Activated naive CD4-positive, alpha-beta T cell treated with anti-CD3 and anti-CD28 coated beads, Interleukin-2, amount 50 U/mL, for 24 hours (primary cell): ENCODE measurements around the gene PRELID2.

Source experiments
- H3K27ac Mint-ChIP-seq: one replicate; pipeline ENCODE4 v1.8.0; 2021; ENCODE audit warnings: mild to moderate bottlenecking, mixed read lengths
- H3K27me3 Mint-ChIP-seq: one replicate; pipeline ENCODE4 v1.8.0; 2021; ENCODE audit warnings: mixed read lengths
- H3K36me3 Mint-ChIP-seq: one replicate; pipeline ENCODE4 v1.8.0; 2021; ENCODE audit warnings: mixed read lengths
- H3K4me1 Mint-ChIP-seq: one replicate; pipeline ENCODE4 v1.8.0; 2021; ENCODE audit warnings: mixed read lengths
- H3K4me3 Mint-ChIP-seq: one replicate; pipeline ENCODE4 v1.8.0; 2021; ENCODE audit warnings: mild to moderate bottlenecking, mixed read lengths
- H3K9me3 Mint-ChIP-seq: one replicate; pipeline ENCODE4 v1.8.0; 2021; ENCODE audit warnings: mixed read lengths

The PRELID2 gene

GRCh38 chr5:145787996-145788395 lies 47.1 kb downstream of the PRELID2 start:
- no peak overlapping the region for H3K4me3 Mint-ChIP-seq
- H3K4me1 Mint-ChIP-seq = no peaks in the 10 kb centered on the region
- no peaks in the 10 kb centered on the region for H3K36me3 Mint-ChIP-seq
- no peaks in the 10 kb centered on the region for H3K9me3 Mint-ChIP-seq
- H3K27me3 Mint-ChIP-seq = peaks cover 2% of the 10 kb centered on the region
- no peak overlapping the region for H3K27ac Mint-ChIP-seq

- Mint-ChIP-seq H3K27ac (no peak overlapping the region), H3K4me1 (no peaks in the 10 kb centered on the region), H3K9me3 (no peaks in the 10 kb centered on the region), H3K4me3 (no peak overlapping the region), H3K36me3 (no peaks in the 10 kb centered on the region), H3K27me3 (peaks cover 2% of the 10 kb centered on the region)
Observed at GRCh38 chr5:145787507-145787906, 47.6 kb downstream of the PRELID2 start.

- Mint-ChIP-seq H3K36me3 (no peaks in the 10 kb centered on the region), H3K27me3 (peaks cover 2% of the 10 kb centered on the region), H3K4me1 (no peaks in the 10 kb centered on the region), H3K4me3 (no peak overlapping the region), H3K27ac (no peak overlapping the region), H3K9me3 (no peaks in the 10 kb centered on the region)
Observed at GRCh38 chr5:145787001-145787400, 48.1 kb downstream of the PRELID2 start.

- Mint-ChIP-seq H3K27ac (no peak overlapping the region), H3K4me3 (no peak overlapping the region), H3K36me3 (no peaks in the 10 kb centered on the region), H3K4me1 (no peaks in the 10 kb centered on the region), H3K9me3 (no peaks in the 10 kb centered on the region), H3K27me3 (no peaks in the 10 kb centered on the region)
Observed at GRCh38 chr5:145780982-145781381, 54.2 kb downstream of the PRELID2 start.

GRCh38 chr5:145778144-145778900 lies 56.8 kb downstream of the PRELID2 start:
- Mint-ChIP-seq H3K4me3 (no peak overlapping the region), H3K36me3 (no peaks in the 10 kb centered on the region), H3K4me1 (no peaks in the 10 kb centered on the region), H3K27me3 (no peaks in the 10 kb centered on the region), H3K27ac (no peak overlapping the region), H3K9me3 (no peaks in the 10 kb centered on the region)

- no peak overlapping the region for H3K4me3 Mint-ChIP-seq
- no peak overlapping the region for H3K27ac Mint-ChIP-seq
- no peaks in the 10 kb centered on the region for H3K27me3 Mint-ChIP-seq
- no peaks in the 10 kb centered on the region for H3K4me1 Mint-ChIP-seq
- H3K9me3 Mint-ChIP-seq = no peaks in the 10 kb centered on the region
- no peaks in the 10 kb centered on the region for H3K36me3 Mint-ChIP-seq
Observed at GRCh38 chr5:145777445-145778063, 57.6 kb downstream of the PRELID2 start.

- Mint-ChIP-seq H3K27ac (no peak overlapping the region), H3K9me3 (no peaks in the 10 kb centered on the region), H3K27me3 (no peaks in the 10 kb centered on the region), H3K4me1 (no peaks in the 10 kb centered on the region), H3K36me3 (no peaks in the 10 kb centered on the region), H3K4me3 (no peak overlapping the region)
Observed at GRCh38 chr5:145776886-145777285, 58.3 kb downstream of the PRELID2 start.

- Mint-ChIP-seq H3K9me3 (no peaks in the 10 kb centered on the region), H3K4me3 (no peak overlapping the region), H3K27me3 (no peaks in the 10 kb centered on the region), H3K36me3 (no peaks in the 10 kb centered on the region), H3K27ac (no peak overlapping the region), H3K4me1 (no peaks in the 10 kb centered on the region)
Observed at GRCh38 chr5:145775893-145776444, 59.2 kb downstream of the PRELID2 start.

- Mint-ChIP-seq H3K4me3 (no peak overlapping the region), H3K27ac (no peak overlapping the region), H3K36me3 (no peaks in the 10 kb centered on the region), H3K27me3 (no peaks in the 10 kb centered on the region), H3K4me1 (no peaks in the 10 kb centered on the region), H3K9me3 (no peaks in the 10 kb centered on the region)
Observed at GRCh38 chr5:145775411-145775810, 59.7 kb downstream of the PRELID2 start.

GRCh38 chr5:145774442-145774841 lies 60.7 kb downstream of the PRELID2 start:
- no peaks in the 10 kb centered on the region for H3K27me3 Mint-ChIP-seq
- H3K27ac Mint-ChIP-seq = no peak overlapping the region
- no peaks in the 10 kb centered on the region for H3K9me3 Mint-ChIP-seq
- H3K4me3 Mint-ChIP-seq = no peak overlapping the region
- H3K4me1 Mint-ChIP-seq = no peaks in the 10 kb centered on the region
- H3K36me3 Mint-ChIP-seq = no peaks in the 10 kb centered on the region

- no peaks in the 10 kb centered on the region for H3K27me3 Mint-ChIP-seq
- no peaks in the 10 kb centered on the region for H3K9me3 Mint-ChIP-seq
- no peaks in the 10 kb centered on the region for H3K36me3 Mint-ChIP-seq
- no peak overlapping the region for H3K4me3 Mint-ChIP-seq
- H3K4me1 Mint-ChIP-seq = no peaks in the 10 kb centered on the region
- no peak overlapping the region for H3K27ac Mint-ChIP-seq
Observed at GRCh38 chr5:145772466-145772865, 62.7 kb downstream of the PRELID2 start.

- Mint-ChIP-seq H3K4me1 (no peaks in the 10 kb centered on the region), H3K27ac (no peak overlapping the region), H3K27me3 (no peaks in the 10 kb centered on the region), H3K36me3 (no peaks in the 10 kb centered on the region), H3K4me3 (no peak overlapping the region), H3K9me3 (no peaks in the 10 kb centered on the region)
Observed at GRCh38 chr5:145768863-145769262, 66.3 kb downstream of the PRELID2 start.

- Mint-ChIP-seq H3K27ac (no peak overlapping the region), H3K4me1 (no peaks in the 10 kb centered on the region), H3K27me3 (no peaks in the 10 kb centered on the region), H3K9me3 (no peaks in the 10 kb centered on the region), H3K4me3 (no peak overlapping the region), H3K36me3 (no peaks in the 10 kb centered on the region)
Observed at GRCh38 chr5:145764325-145764724, 70.8 kb downstream of the PRELID2 start.

GRCh38 chr5:145762833-145763232 lies 72.3 kb downstream of the PRELID2 start:
- Mint-ChIP-seq H3K9me3 (no peaks in the 10 kb centered on the region), H3K4me3 (no peak overlapping the region), H3K4me1 (no peaks in the 10 kb centered on the region), H3K36me3 (no peaks in the 10 kb centered on the region), H3K27ac (no peak overlapping the region), H3K27me3 (no peaks in the 10 kb centered on the region)

- H3K36me3 Mint-ChIP-seq = no peaks in the 10 kb centered on the region
- no peak overlapping the region for H3K27ac Mint-ChIP-seq
- H3K27me3 Mint-ChIP-seq = no peaks in the 10 kb centered on the region
- H3K9me3 Mint-ChIP-seq = no peaks in the 10 kb centered on the region
- no peaks in the 10 kb centered on the region for H3K4me1 Mint-ChIP-seq
- H3K4me3 Mint-ChIP-seq = no peak overlapping the region
Observed at GRCh38 chr5:145761254-145761653, 73.9 kb downstream of the PRELID2 start.

- Mint-ChIP-seq H3K9me3 (no peaks in the 10 kb centered on the region), H3K4me3 (no peak overlapping the region), H3K4me1 (no peaks in the 10 kb centered on the region), H3K36me3 (no peaks in the 10 kb centered on the region), H3K27me3 (no peaks in the 10 kb centered on the region), H3K27ac (no peak overlapping the region)
Observed at GRCh38 chr5:145760660-145761059, 74.5 kb downstream of the PRELID2 start.
